Astrocyte (in vitro differentiated cells and primary cell): ENCODE data around the gene RNU7-1.

Experiments
- EZH2 ChIP-seq: IDR thresholded peaks from 2 replicates; pipeline ENCODE4 v1.6.1; 2012; ENCODE audit warnings: mild to moderate bottlenecking, low read length, inconsistent platforms; ENCODE audit not compliant: insufficient read depth
- TF ChIP-seq, protein P1 (sequence below): IDR thresholded peaks from 2 replicates; pipeline ENCODE4 v1.5.1; 2011; ENCODE audit warnings: low read depth, mild to moderate bottlenecking, inconsistent platforms, low read length, moderate library complexity; ENCODE audit not compliant: insufficient read depth

DNA sequence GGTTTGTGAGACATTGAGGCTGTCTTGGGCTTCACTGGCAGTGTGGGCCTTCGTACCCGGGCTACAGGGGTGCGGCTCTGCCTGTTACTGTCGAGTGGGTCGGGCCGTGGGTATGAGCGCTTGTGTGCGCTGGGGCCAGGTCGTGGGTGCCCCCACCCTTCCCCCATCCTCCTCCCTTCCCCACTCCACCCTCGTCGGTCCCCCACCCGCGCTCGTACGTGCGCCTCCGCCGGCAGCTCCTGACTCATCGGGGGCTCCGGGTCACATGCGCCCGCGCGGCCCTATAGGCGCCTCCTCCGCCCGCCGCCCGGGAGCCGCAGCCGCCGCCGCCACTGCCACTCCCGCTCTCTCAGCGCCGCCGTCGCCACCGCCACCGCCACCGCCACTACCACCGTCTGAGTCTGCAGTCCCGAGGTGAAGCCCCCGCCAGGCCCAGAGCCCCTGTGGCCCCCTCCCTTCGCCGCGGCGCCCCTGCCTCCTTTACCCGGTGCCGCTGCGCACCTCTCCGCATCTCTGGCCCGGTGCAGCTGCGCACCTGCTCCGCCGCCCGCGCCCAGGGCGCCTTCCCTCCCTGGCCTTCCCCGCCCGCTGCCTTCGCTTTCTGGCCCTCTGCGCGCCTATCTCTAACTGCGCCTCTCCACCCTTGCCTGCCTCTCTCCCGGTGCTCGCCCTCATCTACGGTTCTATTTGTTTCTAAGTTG is 29.2 kb upstream of the RNU7-1 start, which contains the start of gene ENO2:
- TF ChIP-seq, protein P1, sequence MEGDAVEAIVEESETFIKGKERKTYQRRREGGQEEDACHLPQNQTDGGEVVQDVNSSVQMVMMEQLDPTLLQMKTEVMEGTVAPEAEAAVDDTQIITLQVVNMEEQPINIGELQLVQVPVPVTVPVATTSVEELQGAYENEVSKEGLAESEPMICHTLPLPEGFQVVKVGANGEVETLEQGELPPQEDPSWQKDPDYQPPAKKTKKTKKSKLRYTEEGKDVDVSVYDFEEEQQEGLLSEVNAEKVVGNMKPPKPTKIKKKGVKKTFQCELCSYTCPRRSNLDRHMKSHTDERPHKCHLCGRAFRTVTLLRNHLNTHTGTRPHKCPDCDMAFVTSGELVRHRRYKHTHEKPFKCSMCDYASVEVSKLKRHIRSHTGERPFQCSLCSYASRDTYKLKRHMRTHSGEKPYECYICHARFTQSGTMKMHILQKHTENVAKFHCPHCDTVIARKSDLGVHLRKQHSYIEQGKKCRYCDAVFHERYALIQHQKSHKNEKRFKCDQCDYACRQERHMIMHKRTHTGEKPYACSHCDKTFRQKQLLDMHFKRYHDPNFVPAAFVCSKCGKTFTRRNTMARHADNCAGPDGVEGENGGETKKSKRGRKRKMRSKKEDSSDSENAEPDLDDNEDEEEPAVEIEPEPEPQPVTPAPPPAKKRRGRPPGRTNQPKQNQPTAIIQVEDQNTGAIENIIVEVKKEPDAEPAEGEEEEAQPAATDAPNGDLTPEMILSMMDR, result no peak
- TF ChIP-seq EZH2, result no peak
